Activated effector memory CD4-positive, alpha-beta T cell treated with anti-CD3 and anti-CD28 coated beads, Interleukin-2, amount 50 U/mL, for 16 hours (primary cell): ENCODE measurements around the gene PPP2R3A.
"Not testable (repeated sequence)": the region's sequence is repeated elsewhere in the genome, so short reads cannot be mapped to it uniquely, and the experiment has no call there.

Experiments used
- DNase-seq: peaks from one replicate; pipeline ENCODE4 v3.0.0-alpha.2; 2020

PPP2R3A gene

GRCh38 chr3:136023264-136023978, 57.9 kb downstream of the PPP2R3A start:
- no peak for DNase-seq

GRCh38 chr3:136036306-136036705, 70.8 kb downstream of the PPP2R3A start:
- DNase-seq, result no peak

GRCh38 chr3:136038668-136039067, 73.1 kb downstream of the PPP2R3A start:
- no peak for DNase-seq

GRCh38 chr3:136042608-136043221, 77.2 kb downstream of the PPP2R3A start:
- DNase-seq, result no peak

- no peak for DNase-seq
Measured at GRCh38 chr3:136044980-136045745, 79.6 kb downstream of the PPP2R3A start.

- no peak for DNase-seq
Measured at GRCh38 chr3:136048068-136048467, 82.5 kb downstream of the PPP2R3A start.

GRCh38 chr3:136050250-136050649, 84.7 kb downstream of the PPP2R3A start:
- no peak for DNase-seq

GRCh38 chr3:136055491-136055890, 90.0 kb downstream of the PPP2R3A start:
- DNase-seq, result no peak

GRCh38 chr3:136067211-136067610, 101.7 kb downstream of the PPP2R3A start:
- no peak for DNase-seq

GRCh38 chr3:136068708-136069107, 103.2 kb downstream of the PPP2R3A start:
- no peak for DNase-seq

- no peak for DNase-seq
Measured at GRCh38 chr3:136069933-136070332, 104.4 kb downstream of the PPP2R3A start.

GRCh38 chr3:136070334-136070733, 104.8 kb downstream of the PPP2R3A start:
- no peak for DNase-seq

GRCh38 chr3:136070953-136071949, 105.7 kb downstream of the PPP2R3A start:
- no peak for DNase-seq

GRCh38 chr3:136074546-136075170, 109.1 kb downstream of the PPP2R3A start:
- no peak for DNase-seq

- DNase-seq, result peak; percentile 87
Measured at GRCh38 chr3:136075218-136075808, 109.8 kb downstream of the PPP2R3A start.

GRCh38 chr3:136075811-136076210, 110.3 kb downstream of the PPP2R3A start:
- DNase-seq, result no peak

GRCh38 chr3:136078421-136079364, 113.2 kb downstream of the PPP2R3A start:
- DNase-seq, result no peak

GRCh38 chr3:136083641-136084382, 118.3 kb downstream of the PPP2R3A start:
- not testable (repeated sequence) for DNase-seq

- DNase-seq, result not testable (repeated sequence)
Measured at GRCh38 chr3:136085067-136085466, 119.5 kb downstream of the PPP2R3A start.

GRCh38 chr3:136093771-136094170, 128.2 kb downstream of the PPP2R3A start:
- no peak for DNase-seq
